ENCODE measurements around the gene JCHAIN.

DNA sequence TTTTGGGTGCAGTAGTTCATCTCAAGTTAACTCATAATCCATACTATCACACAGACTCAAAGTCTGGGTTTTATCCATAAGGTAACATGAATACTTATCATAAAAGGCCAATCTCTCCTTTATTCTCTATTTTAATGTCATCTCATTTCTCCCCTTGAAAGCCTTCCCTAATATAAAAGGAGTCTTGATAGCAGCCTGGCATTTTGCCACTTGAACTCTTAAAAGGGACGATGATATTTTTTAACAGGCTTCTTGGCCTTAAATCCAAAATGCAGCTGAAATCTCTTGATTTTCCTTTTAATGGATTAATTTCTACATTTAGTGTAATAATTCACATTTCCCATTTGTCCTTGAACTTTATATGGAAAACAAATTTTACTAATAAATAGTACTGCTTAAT is 8.4 kb upstream of the JCHAIN start:
- TF ChIP-seq CTCF (IDR thresholded peaks at IDR 0.05; ENCODE audit: low read length) (no peak), EZH2 (IDR thresholded peaks at IDR 0.05; ENCODE audit: borderline replicate concordance, low read length) (no peak)

Measured in OCI-LY1 (cell line).